H1 (cell line): ENCODE data around the gene LPP. TPM values are rescaled to one million over a fixed set of nuclear protein-coding genes. Genes with fewer than 3 reads are reported as not detected.

ENCODE experiments used
- CTCF ChIA-PET: fragments of 300-600 bp; sonication (Branson Sonifier 250); formaldehyde crosslinking; loops from one replicate; lab custom pipeline; 2021; ENCODE audit not compliant: partially characterized antibody; lab: Charles Lee
- POLR2A ChIA-PET: fragments of 300-600 bp; sonication (Branson Sonifier 250); formaldehyde crosslinking; loops from one replicate; lab custom pipeline; 2021; ENCODE audit warnings: inconsistent platforms; ENCODE audit not compliant: partially characterized antibody; lab: Charles Lee
- DNase-seq, 2 experiments: peaks; one replicate each; pipeline versions ENCODE4 v3.0.0 to v3.0.0-alpha.2; 2010 to 2022; ENCODE audit warnings: low spot score in 2 of 2, low read depth in 1 of 2, mixed read lengths in 1 of 2
- FAIRE-seq: peaks from 2 replicates; lab custom pipeline; 2011; peaks lifted over from hg19 to GRCh38; lab: Jason Lieb, UNC
- H2AFZ ChIP-seq: 2 replicates; pipeline ENCODE4 v1.8.1; 2012; ENCODE audit warnings: low read length, inconsistent platforms
- H2AK5ac ChIP-seq: 2 replicates; pipeline ENCODE4 v1.6.1; 2013; ENCODE audit warnings: low read depth, low read length
- H2BK120ac ChIP-seq: replicated peaks from 2 replicates; pipeline ENCODE3; 2013; ENCODE audit warnings: low read depth, low read length, inconsistent platforms
- H2BK12ac ChIP-seq: 2 replicates; pipeline ENCODE4 v1.6.1; 2013; ENCODE audit warnings: low read depth, low read length
- H2BK15ac ChIP-seq: 2 replicates; pipeline ENCODE4 v1.6.1; 2013; ENCODE audit warnings: low read length
- H2BK20ac ChIP-seq: 2 replicates; pipeline ENCODE4 v1.6.1; 2013; ENCODE audit warnings: low read length
- H2BK5ac ChIP-seq: 2 replicates; pipeline ENCODE4 v1.6.1; 2013; ENCODE audit warnings: low read depth, low read length
- H3K14ac ChIP-seq: 2 replicates; pipeline ENCODE4 v1.6.1; 2013; ENCODE audit warnings: inconsistent platforms; ENCODE audit not compliant: insufficient read length
- H3K18ac ChIP-seq: 2 replicates; pipeline ENCODE4 v1.6.1; 2013; ENCODE audit warnings: low read length; ENCODE audit errors: extremely low read depth
- H3K23ac ChIP-seq: 2 replicates; pipeline ENCODE4 v1.6.1; 2013; ENCODE audit warnings: inconsistent platforms; ENCODE audit not compliant: insufficient read length
- H3K23me2 ChIP-seq: 2 replicates; pipeline ENCODE4 v1.6.1; 2013; ENCODE audit warnings: low read depth, low read length
- H3K27ac ChIP-seq: 2 replicates; pipeline ENCODE4 v1.6.1; 2011; ENCODE audit warnings: low read depth, low read length, inconsistent platforms
- H3K27me3 ChIP-seq, 4 experiments: replicated peaks in 1 of 4; 1 replicate in 1 of 4; 2 replicates in 3 of 4; pipeline versions ENCODE4 v1.6.1 to v1.8.1; 2011 to 2013; ENCODE audit warnings: low read length in 3 of 4, mild to moderate bottlenecking in 3 of 4, inconsistent platforms in 2 of 4, mixed read lengths in 2 of 4, moderate library complexity in 1 of 4; ENCODE audit not compliant: control insufficient read depth in 3 of 4, insufficient read depth in 3 of 4; ENCODE audit errors: extremely low read depth in 1 of 4
- H3K36me3 ChIP-seq, 4 experiments: 2 replicates each; pipeline versions ENCODE4 v1.6.1 to v1.8.1; 2011 to 2013; ENCODE audit warnings: mild to moderate bottlenecking in 4 of 4, low read length in 3 of 4, moderate library complexity in 2 of 4, control low read depth in 1 of 4, inconsistent platforms in 1 of 4; ENCODE audit not compliant: insufficient read depth in 4 of 4, control insufficient read depth in 2 of 4
- H3K4ac ChIP-seq: replicated peaks from 2 replicates; pipeline ENCODE3; 2013; ENCODE audit warnings: low read length, low read depth, mixed read lengths, inconsistent platforms; ENCODE audit not compliant: insufficient read length
- H3K4me1 ChIP-seq, 4 experiments: replicated peaks in 1 of 4; 1 replicate in 1 of 4; 2 replicates in 3 of 4; pipeline versions ENCODE4 v1.6.1 to v1.8.1; 2011 to 2013; ENCODE audit warnings: low read length in 3 of 4, inconsistent platforms in 2 of 4, mixed read lengths in 1 of 4; ENCODE audit not compliant: insufficient read depth in 4 of 4, control insufficient read depth in 3 of 4
- H3K4me2 ChIP-seq, 2 experiments: 2 replicates each; pipeline versions ENCODE4 v1.6.1 to v1.8.1; 2011 to 2013; ENCODE audit warnings: low read depth in 2 of 2, low read length in 2 of 2, control low read depth in 1 of 2, inconsistent platforms in 1 of 2, mild to moderate bottlenecking in 1 of 2; ENCODE audit not compliant: insufficient read depth in 1 of 2
- H3K4me3 ChIP-seq, 4 experiments: fragments of 200-600, 300-600 bp in 1 of 4; sonication (generic), shearing (Covaris generic), sonication (Bioruptor Twin) in 1 of 4; 2 replicates each; pipeline versions ENCODE4 v1.5.1 to v1.8.1; 2011 to 2016; ENCODE audit warnings: low read length in 4 of 4, low read depth in 3 of 4, control low read depth in 2 of 4, inconsistent platforms in 2 of 4, mild to moderate bottlenecking in 2 of 4, mixed read lengths in 1 of 4, moderate library complexity in 1 of 4; ENCODE audit not compliant: insufficient read depth in 2 of 4; ENCODE audit errors: extremely low read depth in 1 of 4
- H3K56ac ChIP-seq: replicated peaks from 2 replicates; pipeline ENCODE3; 2013; ENCODE audit warnings: low read depth, mild to moderate bottlenecking, mixed read lengths, low read length, inconsistent platforms; ENCODE audit not compliant: insufficient read length
- H3K79me1 ChIP-seq: 2 replicates; pipeline ENCODE4 v1.6.1; 2013; ENCODE audit warnings: low read depth, low read length, control low read depth
- H3K79me2 ChIP-seq, 2 experiments: 2 replicates each; pipeline versions ENCODE4 v1.6.1 to v1.8.1; 2012 to 2013; ENCODE audit warnings: low read length in 2 of 2, mild to moderate bottlenecking in 2 of 2, inconsistent platforms in 1 of 2; ENCODE audit not compliant: insufficient read depth in 2 of 2, control insufficient read depth in 1 of 2
- H3K9ac ChIP-seq, 4 experiments: replicated peaks in 1 of 4; 1 replicate in 1 of 4; 2 replicates in 3 of 4; pipeline versions ENCODE4 v1.6.1 to v1.8.1; 2011 to 2013; ENCODE audit warnings: low read depth in 3 of 4, low read length in 3 of 4, control low read depth in 2 of 4, mild to moderate bottlenecking in 2 of 4, moderate library complexity in 2 of 4, inconsistent platforms in 1 of 4; ENCODE audit errors: extremely low read depth in 1 of 4
- H3K9me3 ChIP-seq, 2 experiments: 2 replicates each; pipeline versions ENCODE4 v1.6.1 to v1.8.1; 2012 to 2013; ENCODE audit warnings: mild to moderate bottlenecking in 2 of 2, moderate library complexity in 2 of 2, control low read depth in 1 of 2, inconsistent platforms in 1 of 2, low read depth in 1 of 2, low read length in 1 of 2, mixed read lengths in 1 of 2; ENCODE audit not compliant: insufficient read depth in 2 of 2
- H4K20me1 ChIP-seq, 2 experiments: replicated peaks in 1 of 2; 2 replicates each; pipeline versions ENCODE3 to v1.8.1; 2011 to 2013; ENCODE audit warnings: inconsistent platforms in 2 of 2, low read length in 2 of 2, mild to moderate bottlenecking in 1 of 2; ENCODE audit not compliant: insufficient read depth in 2 of 2, control insufficient read depth in 1 of 2
- H4K5ac ChIP-seq: 2 replicates; pipeline ENCODE4 v1.6.1; 2013; ENCODE audit warnings: low read length, low read depth, mixed read lengths, inconsistent platforms; ENCODE audit not compliant: insufficient read length
- H4K8ac ChIP-seq: 2 replicates; pipeline ENCODE4 v1.8.0; 2013; ENCODE audit warnings: mild to moderate bottlenecking, moderate library complexity, low read length, inconsistent platforms; ENCODE audit not compliant: insufficient read depth; ENCODE audit errors: extremely low read depth
- H4K91ac ChIP-seq: replicated peaks from 2 replicates; pipeline ENCODE3; 2013; ENCODE audit warnings: low read length, mixed read lengths, inconsistent platforms; ENCODE audit not compliant: insufficient read length
- ASH2L ChIP-seq: fragments of 200-600, 300-600 bp; sonication (generic); IDR thresholded peaks from one replicate; pipeline ENCODE4 v1.7.1; 2017; ENCODE audit warnings: low read length
- CTBP2 ChIP-seq: IDR thresholded peaks from 2 replicates; pipeline ENCODE4 v1.7.0; 2011; ENCODE audit warnings: borderline replicate concordance, mild to moderate bottlenecking, moderate library complexity, mixed read lengths, low read length; ENCODE audit not compliant: insufficient read depth, insufficient read length
- EGR1 ChIP-seq: IDR thresholded peaks from 2 replicates; pipeline ENCODE4 v1.6.1; 2011; ENCODE audit warnings: low read depth, low read length, borderline replicate concordance
- JUN ChIP-seq: IDR thresholded peaks from 2 replicates; pipeline ENCODE4 v1.6.1; 2011; ENCODE audit warnings: low read depth, mild to moderate bottlenecking, improper control_type of control experiment, low read length
- JUND ChIP-seq: IDR thresholded peaks from 2 replicates; pipeline ENCODE4 v1.6.1; 2011; ENCODE audit warnings: mild to moderate bottlenecking, improper control_type of control experiment, low read length
- RBBP5 ChIP-seq: IDR thresholded peaks from 2 replicates; pipeline ENCODE4 v1.7.1; 2012; ENCODE audit warnings: low read depth, mild to moderate bottlenecking, inconsistent platforms, low read length, moderate library complexity, borderline replicate concordance
- SIN3A ChIP-seq, 2 experiments: IDR thresholded peaks in 1 of 2; conservative IDR thresholded peaks in 1 of 2; 2 replicates each; pipeline ENCODE4 v1.6.1; 2011 to 2012; ENCODE audit warnings: low read length in 2 of 2, improper control_type of control experiment in 1 of 2, low read depth in 1 of 2, mild to moderate bottlenecking in 1 of 2
- TBP ChIP-seq: IDR thresholded peaks from 2 replicates; pipeline ENCODE4 v1.6.1; 2011; ENCODE audit warnings: low read depth, low read length, improper control_type of control experiment
- TEAD4 ChIP-seq: IDR thresholded peaks from 2 replicates; pipeline ENCODE4 v1.6.1; 2012; ENCODE audit warnings: low read depth, low read length, inconsistent platforms, mixed read lengths
- polyA plus RNA-seq, 7 experiments: library from polyadenylated mRNA; depleted of rRNA in 3 of 7; stranded (reverse) in 5 of 7; unstranded in 2 of 7; fragments of >200 nt in 5 of 7; fragments of 200-250 nt in 2 of 7; gene quantifications; 1 replicate in 5 of 7; 2 replicates in 1 of 7; 4 replicates in 1 of 7; pipeline versions ENCODE4 v1.2.1 to v1.2.3, GENCODE V29; 2011 to 2013; ENCODE audit warnings: missing spikeins in 2 of 7, mixed read lengths in 2 of 7
- total RNA-seq: library from RNA; stranded (reverse); fragmentation: NEBNext Ultra II Directional; extraction: Animal tissue kit (Norgen Biotek cat#: 25700); gene quantifications from 2 replicates; pipeline ENCODE4 v1.2.1, GENCODE V29; 2021

LPP gene
- total and polyA plus RNA-seq, 2 of the 8 experiments (the other 6 are each of a cell fraction or from before 2014, with no cell fraction given) = 10.0 to 53.3 TPM

DNA sequence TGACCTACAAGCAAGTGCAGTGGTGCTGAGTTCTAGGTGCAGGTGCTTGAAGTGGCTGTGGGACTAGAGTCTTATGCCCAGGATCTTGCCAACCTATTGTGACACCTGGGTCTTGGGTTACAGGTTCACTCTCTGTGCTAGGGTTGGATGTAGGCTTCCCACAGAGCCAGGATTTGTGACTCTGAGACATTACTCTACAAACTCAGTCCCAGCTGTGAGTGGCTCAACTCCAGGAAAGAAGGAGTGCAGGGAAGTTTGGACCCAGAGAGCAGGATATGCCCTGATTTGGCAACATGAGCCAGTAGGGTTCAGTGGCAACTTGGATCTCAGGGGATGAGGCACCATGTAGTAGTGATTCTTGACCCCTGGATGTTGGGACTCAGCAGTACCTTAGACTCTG is 182.2 kb downstream of the LPP start:
- H2BK20ac ChIP-seq = no peak overlapping the region
- no peaks in the 10 kb centered on the region for H3K9me3 ChIP-seq
- H2BK5ac ChIP-seq = no peak overlapping the region; the same call in 1 of the 2 replicates
- H2BK120ac ChIP-seq = no peak overlapping the region
- H3K79me1 ChIP-seq = peaks cover 9% of the 10 kb centered on the region; the same call in 1 of the 2 replicates
- DNase-seq = no peak
- no peak overlapping the region for H3K4me3 ChIP-seq
- H3K79me2 ChIP-seq = peaks cover 5 to 11% of the 10 kb centered on the region in 2 experiments; a peak in 1 of 4 replicates
- no peak for FAIRE-seq
- H2BK12ac ChIP-seq = no peak overlapping the region
- no peak overlapping the region for H3K23ac ChIP-seq
- H2AFZ ChIP-seq = no peak overlapping the region
- no peak overlapping the region for H3K56ac ChIP-seq
- no peak overlapping the region for H2BK15ac ChIP-seq
- ChIA-PET CTCF (interaction anchor here (0.6 to 1.9 kb wide), 2 partner anchors 8 to 14 kb away, joined by 3 to 7 read pairs; no protein-coding TSS in a partner anchor), POLR2A (interaction anchor here (1.5 kb wide), 1 partner anchor 11 kb away, joined by 4 read pairs; no protein-coding TSS in a partner anchor)
- peaks cover 0 to 5% (median 0%) of the 10 kb centered on the region in 4 experiments; a peak in 1 of 7 replicates for H3K4me1 ChIP-seq
- no peaks in the 10 kb centered on the region for H3K23me2 ChIP-seq
- H4K8ac ChIP-seq = no peak overlapping the region
- no peaks in the 10 kb centered on the region for H3K27me3 ChIP-seq
- H4K91ac ChIP-seq = no peak overlapping the region
- no peaks in the 10 kb centered on the region for H4K20me1 ChIP-seq
- no peak overlapping the region for H3K14ac ChIP-seq
- no peak overlapping the region for H3K27ac ChIP-seq
- no peaks in the 10 kb centered on the region for H3K36me3 ChIP-seq
- H4K5ac ChIP-seq = no peak overlapping the region
- no peak overlapping the region for H3K4ac ChIP-seq
- no peak overlapping the region for H3K4me2 ChIP-seq
- no peak overlapping the region for H3K18ac ChIP-seq
- no peak overlapping the region for H2AK5ac ChIP-seq
- H3K9ac ChIP-seq = no peak overlapping the region
- TF ChIP-seq TBP (no peak), EGR1 (no peak), JUN (no peak), CTBP2 (no peak), ASH2L (no peak), TEAD4 (no peak), JUND (no peak), RBBP5 (no peak), SIN3A (conservative IDR thresholded peaks at IDR 0.05 in 1 of 2, IDR thresholded peaks at IDR 0.05 in 1 of 2; ENCODE audit: low read depth in 1 of 2, low read length in 2 of 2) (no peak)
